Limb (tissue), 2 donors: Measurements from ENCODE around the gene SPDYE6.
"Not testable (repeated sequence)": the region's sequence is repeated elsewhere in the genome, so short reads cannot be mapped to it uniquely, and the experiment has no call there.

Experiments
- DNase-seq, 2 donors: peaks; one replicate each; pipeline ENCODE4 v3.0.0-alpha.2; 2016; ENCODE audit errors: extremely low spot score in 2 of 2

SPDYE6 gene

DNA sequence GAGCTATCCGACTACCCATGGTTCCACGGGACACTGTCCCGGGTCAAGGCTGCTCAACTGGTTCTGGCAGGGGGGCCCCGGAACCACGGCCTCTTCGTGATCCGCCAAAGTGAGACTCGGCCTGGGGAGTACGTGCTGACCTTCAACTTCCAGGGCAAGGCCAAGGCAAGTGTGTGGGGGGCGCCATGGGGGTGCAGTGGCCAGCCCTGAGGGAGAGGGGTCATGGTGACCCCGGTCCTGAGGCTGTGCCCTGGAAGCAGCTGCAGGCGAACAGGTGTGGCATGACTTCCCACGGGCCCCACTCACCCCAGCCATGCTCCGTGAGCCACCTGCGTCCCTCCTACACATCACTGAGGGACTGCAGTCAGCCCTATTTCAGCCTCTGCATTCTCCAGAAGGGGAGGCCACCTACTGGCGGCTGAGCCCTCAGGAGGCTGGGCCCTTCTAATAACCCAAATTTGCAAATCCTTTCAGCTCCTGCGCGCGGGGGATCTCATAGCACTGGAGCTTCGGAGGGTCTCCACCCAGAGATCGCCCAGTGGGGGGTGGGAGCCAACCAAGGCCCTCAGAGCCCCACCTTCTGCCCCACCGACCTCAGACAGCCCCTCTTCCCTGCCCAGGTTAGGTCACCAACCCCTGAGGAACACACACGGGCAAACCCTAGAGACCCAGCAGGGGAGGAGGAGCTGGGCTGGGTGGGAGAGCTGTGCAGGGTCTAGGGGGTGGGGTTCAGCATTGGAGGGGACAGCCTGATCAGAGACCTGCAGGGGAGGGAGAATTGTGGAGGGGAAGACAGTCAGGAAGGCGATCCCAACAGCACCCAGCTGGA is 38.8 kb downstream of the SPDYE6 start:
- no peak for DNase-seq

DNA sequence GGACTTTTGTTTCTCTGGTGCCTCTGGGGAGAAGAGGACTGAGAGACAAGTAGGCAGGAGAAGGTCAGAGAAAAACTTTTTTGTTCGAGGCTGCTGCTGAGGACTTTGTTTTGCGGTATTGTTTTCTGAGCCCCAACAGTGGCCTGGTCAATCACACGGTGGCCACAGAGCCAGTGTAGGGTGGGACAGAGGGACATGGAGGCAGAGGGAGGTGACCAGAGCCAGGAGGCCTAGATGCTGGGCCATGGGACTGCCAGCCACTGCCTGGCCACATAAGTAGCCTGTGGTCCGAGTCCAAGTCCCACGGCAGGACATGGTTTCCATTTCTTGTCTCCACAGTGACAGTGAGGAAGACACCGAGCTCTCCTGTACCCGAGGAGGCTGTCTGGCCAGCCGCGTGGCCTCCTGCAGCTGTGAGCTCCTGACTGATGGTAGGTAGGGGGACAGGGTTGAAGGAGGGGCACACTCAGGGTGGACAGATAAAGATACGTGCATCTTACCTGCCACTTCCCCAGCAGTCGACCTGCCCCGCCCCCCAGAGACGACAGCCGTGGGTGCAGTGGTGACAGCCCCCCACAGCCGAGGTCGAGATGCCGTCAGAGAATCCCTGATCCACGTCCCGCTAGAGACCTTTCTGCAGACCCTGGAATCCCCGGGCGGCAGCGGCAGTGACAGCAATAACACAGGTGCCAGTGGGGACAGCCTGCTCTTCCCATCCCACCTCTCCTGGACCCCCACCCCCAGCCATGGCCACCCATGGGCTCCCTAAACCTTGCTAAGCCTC is 42.1 kb downstream of the SPDYE6 start:
- DNase-seq: no peak

DNA sequence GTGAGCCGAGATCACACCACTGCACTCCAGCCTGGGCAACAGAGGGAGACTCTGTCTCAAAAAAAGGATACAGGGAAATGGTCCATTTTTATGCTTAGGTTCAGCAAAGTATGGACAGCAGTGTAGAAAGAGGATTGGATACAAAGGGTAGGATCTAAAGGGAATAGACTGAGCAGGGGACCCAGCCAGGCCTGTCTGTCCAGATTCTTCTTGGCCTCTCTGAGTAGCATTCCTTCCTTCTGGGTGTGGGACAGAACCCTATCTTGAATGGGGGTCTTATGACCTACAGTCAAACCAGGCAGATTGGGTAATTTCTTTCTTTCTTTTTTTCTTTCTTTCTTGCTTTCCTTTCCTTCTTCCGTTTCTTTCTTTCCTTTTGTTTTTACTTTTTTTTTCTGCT is 43.9 kb downstream of the SPDYE6 start:
- no peak for DNase-seq

DNA sequence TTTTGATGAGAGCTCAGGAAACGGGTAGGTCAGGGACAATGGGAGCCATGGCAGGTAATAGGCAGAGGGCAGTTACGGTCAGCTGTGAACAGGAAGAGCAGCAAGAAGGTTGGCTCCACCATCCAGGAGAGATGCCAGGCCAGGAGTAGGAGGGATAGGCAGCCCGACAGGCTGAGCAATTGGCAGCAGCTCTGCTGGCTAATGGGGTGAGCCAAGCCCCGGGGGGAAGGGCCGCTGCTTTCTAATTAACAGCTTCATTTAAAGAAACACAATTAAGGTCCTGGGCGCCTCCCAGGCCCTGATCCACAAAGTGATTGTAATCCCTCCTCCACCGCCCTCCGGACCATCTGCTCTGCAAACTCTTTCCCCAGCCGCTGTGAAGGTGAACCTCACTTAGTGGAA is 45.8 kb downstream of the SPDYE6 start:
- DNase-seq: peak in 1 of 2 donors; percentile 40

DNA sequence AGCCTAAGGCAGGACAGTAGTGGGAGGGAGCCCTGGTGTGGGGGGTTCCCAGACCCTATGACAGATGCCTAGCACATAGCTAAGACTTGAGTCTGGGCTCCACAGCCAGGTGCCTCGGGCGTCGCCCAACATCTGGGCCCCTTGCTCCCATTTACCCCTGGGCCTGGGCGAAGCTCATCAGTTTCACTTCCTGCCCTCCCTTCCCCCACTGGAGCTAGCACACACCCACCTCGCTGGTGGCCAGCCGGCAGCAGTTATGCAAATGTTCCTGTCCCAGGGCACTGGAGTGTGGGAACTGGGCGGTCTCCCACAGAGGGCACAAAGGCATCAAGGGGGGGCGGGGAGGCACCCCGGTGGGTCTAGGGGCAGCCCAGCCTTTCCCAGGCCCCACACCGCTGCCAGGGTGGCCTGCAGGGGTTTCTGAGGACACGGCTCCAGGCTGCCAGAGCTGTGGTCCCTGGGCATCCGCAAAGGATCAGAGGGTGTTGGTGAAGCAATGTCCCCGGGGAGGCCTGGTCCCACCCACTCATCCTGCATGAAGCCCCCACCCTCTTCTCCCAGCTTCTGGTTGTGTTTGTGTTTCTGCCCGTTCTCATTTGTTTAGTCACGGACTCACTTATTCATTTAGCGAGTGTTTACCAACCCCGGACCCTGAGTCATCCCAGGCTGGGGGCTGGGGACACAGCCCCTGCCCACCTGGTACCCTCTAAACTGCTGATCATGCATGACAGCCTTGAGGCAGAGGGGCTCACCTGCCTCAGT is 49.1 kb downstream of the SPDYE6 start:
- DNase-seq: peak in 1 of 2 donors; percentile 51

DNA sequence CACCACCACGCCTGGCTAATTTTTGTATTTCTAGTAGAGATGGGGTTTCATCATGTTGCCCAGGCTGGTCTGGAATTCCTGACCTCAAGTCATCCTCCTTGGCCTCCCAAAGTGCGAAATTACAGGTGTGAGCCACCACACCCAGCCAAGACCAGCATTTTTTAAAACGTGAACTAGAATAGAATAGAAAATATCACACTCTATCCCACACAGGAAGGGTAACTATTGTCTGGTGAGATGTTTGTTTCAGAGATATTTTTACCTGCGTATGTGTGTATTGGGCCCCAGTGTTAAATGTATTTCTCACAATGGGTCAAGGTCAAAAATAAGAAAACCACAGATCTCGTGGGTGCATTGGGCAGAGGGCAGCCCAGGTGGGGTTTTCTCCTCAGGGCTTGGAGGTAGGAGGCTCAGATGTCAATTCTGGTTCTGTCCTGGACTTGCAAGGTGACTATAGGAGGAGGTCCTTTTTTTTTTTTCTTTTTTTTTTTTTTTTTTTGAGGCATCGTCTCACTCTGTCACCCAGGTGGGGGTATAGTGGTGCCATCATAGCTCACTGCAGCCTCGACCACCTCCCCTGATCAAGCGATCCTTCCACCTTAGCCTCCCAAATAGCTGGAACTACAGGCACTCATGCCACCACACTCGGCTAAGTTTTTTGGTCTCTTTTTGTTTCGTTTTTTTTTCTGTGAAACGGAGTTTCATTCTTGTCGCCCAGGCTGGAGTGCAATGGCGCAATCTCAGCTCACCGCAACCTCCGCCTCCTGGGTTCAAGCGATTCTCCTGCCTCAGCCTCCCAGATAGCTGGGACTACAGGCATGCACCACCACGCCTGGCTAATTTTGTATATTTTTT is 50.6 kb downstream of the SPDYE6 start:
- no peak for DNase-seq

DNA sequence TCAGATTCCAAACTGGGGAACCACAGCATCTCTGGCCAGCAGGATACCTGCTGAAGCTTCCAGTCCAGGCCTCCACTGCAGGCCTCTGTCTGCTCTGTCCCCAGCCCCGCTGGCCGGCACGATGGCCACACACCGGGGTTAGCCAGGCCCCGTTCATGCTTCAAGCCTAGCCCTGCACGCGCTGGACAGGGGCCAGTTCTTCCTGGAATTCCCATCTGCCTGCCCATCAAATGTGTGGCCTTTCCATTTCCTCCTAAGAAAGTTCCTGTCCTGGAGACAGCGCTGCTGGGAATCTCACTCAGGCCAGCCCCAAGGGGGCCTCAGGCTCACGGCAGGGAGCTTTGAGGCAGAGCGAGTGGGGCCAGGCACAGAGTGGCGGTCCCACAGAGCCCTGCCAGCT is 51.6 kb downstream of the SPDYE6 start:
- no peak for DNase-seq

DNA sequence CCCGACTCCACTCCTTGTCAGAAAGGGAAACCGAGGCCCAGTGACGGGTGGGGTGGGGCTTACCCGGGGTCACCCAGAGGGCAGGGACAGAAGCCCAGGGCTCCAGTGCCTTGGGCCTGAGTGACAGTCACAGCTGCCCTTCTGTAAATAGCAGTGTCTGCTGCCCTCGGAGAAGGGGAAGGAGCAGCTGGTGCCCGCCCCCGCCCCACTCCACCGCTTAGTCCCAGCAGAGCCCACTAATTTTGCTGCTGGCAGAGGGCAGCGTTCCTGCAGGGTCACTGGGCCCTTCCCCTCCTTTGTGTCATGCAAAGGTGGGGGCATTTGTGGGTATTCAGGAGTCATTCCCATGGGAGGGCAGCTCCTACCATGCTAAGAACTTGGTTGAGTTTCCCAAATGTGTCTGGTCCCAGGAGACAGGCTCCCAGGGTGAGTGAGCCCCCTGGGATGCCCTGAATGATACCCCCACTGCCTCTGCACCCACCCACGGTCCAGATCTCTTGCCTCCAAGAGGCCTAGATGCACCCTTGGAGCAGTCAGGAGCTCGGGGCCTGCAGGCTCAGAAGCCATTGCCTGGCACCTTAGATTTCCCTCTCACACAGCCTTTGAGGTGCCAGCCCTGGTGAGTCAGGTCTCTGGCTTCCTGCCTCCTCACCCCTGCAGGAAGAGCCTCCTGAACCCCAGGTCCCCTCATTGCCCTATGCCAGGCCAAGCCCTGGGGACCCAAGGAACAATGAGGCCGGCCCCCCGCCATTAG is 52.4 kb downstream of the SPDYE6 start:
- peak; percentile 69 to 74 for DNase-seq

DNA sequence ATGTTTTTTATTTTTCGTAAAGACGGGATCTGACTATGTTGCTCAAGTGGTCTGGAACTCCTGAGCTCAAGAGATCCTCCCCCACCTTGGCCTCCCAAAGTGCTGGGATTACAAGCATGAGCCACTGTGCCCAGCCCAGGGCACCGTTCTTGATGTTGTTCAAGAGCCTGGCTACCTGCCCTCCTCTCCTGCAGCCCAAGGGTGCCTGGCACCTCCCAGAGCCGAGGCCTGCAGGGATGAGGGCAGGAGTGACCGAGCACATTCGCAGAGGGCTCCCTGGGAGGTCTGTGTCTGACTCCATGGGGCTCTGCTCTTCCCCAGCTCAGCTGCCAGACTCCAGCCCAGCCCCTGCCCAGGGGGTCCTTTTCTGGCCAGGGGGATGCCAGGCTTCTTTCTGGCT is 54.2 kb downstream of the SPDYE6 start:
- DNase-seq: no peak

DNA sequence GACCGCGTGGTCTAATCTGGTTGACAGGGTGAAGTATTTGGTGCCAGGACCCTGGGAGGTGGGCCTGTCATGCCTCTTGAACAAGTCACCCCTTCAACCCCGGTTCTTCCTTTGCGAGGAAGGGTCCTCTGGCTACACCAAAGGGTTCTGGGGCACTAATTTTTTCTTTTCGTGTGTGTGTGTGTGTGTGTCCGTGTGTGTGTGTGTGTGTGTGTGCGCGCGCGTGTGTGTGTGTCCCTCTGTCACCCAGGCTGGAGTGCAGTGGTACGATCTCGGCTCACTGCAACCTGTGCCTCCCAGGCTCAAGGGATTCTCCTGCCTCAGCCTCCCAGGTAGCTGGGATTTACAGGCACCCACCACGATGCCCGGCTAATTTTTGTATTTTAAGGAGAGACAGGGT is 54.9 kb downstream of the SPDYE6 start:
- DNase-seq: not testable (repeated sequence)

DNA sequence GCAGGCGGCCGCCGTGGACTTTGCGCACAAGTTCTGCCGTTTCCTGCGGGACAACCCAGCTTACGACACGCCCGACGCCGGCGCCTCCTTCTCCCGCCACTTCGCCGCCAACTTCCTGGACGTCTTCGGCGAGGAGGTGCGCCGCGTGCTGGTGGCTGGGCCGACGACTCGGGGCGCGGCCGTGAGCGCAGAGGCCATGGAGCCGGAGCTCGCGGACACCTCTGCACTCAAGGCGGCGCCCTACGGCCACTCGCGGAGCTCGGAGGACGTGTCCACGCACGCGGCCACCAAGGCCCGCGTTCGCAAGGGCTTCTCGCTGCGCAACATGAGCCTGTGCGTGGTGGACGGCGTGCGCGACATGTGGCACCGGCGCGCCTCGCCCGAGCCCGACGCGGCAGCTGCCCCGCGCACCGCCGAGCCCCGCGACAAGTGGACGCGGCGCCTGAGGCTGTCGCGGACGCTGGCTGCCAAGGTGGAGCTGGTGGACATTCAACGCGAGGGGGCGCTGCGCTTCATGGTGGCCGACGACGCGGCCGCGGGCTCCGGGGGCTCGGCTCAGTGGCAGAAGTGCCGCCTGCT is 55.5 kb downstream of the SPDYE6 start:
- DNase-seq: no peak

DNA sequence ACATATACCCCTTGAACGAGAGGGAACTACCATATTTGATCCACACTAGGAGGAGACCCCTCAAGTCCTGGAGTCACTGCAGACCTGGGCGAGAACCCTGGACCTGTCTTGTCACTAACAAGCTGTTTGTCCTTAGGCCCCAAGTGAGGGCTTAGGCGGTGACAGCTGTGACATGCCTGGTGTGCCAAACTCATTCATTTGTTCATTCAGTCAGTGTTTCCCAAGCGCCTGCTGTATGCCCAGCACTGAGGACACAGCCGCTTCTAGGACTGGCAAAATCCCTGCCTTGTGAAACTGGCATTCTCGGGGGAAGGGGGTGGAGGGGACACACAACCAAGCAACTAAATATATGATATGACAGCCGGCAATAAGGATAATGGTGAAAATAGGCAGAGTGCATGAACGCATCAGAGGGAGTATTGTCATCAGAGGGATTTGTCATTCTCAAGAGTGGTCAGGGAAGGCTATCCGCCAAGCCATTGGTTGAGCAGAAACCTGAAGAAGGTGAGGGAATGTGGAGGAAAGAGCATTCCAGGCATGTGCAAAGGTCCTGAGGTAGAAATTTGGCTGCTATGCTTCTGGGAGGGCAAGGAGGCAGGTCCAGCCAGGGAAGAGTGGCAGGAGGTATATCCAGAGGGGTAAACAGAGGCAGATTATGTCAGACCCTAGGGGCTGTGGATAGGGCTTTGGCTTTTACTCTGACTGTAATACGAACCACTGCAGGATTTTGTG is 58.6 kb downstream of the SPDYE6 start:
- no peak for DNase-seq

DNA sequence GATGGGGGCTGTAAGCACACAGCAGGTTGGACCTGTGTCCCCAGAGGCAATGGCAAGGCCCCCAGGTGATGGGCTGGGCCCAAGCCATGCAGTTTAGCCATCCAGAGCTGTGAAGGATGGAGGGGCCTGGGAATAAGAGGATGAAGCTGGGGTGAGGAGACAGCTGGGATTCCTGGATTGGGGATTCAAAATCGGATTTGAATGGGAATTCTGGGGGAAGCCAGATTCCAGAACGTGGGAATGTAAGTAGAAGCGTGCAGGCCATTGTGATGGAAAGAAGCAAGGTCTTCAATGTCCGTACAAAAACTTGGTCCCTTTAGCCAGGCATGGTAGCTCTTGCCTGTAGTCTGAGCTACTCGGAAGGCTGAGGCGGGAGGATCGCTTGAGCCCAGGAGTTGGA is 59.7 kb downstream of the SPDYE6 start:
- DNase-seq: no peak

DNA sequence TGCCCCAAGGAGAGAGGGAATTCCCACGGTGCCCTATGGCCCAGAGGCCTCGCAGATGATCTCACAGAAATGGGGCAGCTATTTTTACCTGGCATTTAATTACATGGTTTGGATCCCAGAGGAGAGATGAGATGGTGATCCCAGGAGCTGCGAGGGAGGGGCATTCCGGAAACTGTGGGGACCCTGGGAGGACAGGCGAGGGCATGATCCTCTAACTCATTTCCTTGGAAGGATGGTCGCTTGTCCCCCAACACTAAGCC is 60.1 kb downstream of the SPDYE6 start:
- no peak for DNase-seq
